HG03575 (cell line): ENCODE measurements around the gene ITGA3.

Experiments used
- ATAC-seq: cut with Tn5 transposase; IDR thresholded peaks from one replicate; pipeline ENCODE4 v1.9.1; 2021; ENCODE audit not compliant: unreplicated experiment, insufficient number of reproducible peaks, low FRiP score; ENCODE audit errors: extremely low read depth

ITGA3 gene

DNA sequence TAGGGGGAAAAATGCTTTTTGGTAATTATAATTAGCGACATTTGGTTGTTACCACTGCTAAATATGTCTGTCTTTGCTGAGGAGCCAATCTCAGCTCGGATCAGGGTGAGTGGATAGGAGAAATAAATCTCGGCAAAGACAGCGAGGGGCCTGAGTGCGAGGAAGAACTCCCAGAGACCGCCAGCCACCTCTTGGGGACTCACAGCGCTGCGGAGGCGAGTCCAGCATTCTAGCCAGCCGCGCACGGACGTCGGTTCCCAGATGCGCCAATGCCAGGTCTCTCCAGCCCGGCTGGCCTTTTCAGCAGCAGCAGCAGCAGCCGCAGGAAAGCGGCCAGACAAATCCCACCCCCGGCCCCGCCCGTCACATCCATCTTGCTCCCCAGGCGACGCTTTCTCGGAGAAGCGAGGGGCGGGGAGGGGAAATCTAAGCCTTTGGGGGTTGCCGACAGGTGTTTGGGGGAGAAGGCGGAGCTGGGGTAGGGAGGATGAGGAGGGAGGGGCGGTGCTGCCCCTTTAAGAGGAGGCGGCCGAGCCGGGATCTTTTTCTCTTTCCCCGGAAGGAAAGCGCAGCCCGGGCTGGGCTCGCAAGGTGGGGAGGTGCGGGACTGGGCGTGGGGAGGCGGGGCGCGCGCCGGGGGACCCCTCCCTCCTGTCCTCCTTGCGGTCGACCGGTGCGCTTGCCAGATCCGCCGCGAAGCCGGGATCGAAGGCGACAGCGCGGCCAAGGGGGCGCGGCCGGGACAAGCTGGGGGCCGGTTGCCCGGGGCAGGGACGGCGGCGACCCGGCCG is at the start of gene ITGA3:
Gene ITGA3 (plus strand): TSS at position 685 of the 791 bp plus-strand sequence. CDS start 330 bp downstream, outside the sequence.
- no peak for ATAC-seq

DNA sequence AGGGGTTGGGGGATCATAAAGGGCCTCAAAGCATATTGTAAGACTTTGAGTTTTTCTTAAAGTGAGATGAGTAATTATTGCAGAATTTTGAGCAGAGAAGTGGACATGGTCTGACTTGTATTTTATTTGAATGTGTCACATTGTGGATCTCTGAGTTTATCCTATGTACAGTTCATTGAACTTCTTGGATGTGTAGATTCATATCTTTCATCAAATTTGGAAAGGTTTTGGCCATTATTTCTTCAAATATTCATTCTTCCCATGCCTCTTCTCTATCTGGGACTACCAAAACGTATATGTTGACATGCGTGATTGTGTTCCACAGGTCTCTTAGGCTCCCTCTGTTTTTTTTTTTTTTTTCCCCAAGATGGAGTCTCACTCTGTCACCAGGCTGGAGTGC is 46.6 kb upstream of the ITGA3 start:
- no peak for ATAC-seq

DNA sequence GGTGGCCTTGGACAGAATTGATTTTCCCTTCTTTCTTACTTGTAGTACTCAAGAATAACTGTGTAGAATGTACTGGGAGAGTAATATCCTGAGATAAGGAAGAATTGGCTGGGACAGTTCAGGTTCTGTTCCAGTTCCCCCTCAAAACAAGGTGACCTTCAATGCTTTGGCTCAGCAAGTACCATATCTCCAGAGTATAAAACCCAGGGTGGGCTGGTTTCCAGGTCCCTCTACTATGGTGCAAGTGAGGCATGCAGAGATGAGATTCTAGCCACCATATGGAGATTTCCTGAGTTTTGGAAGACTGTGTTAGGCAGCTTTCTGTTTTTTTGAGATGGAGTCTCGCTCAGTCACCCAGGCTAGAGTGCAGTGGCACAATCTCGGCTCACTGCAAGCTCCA is 42.8 kb upstream of the ITGA3 start:
- ATAC-seq, result no peak

DNA sequence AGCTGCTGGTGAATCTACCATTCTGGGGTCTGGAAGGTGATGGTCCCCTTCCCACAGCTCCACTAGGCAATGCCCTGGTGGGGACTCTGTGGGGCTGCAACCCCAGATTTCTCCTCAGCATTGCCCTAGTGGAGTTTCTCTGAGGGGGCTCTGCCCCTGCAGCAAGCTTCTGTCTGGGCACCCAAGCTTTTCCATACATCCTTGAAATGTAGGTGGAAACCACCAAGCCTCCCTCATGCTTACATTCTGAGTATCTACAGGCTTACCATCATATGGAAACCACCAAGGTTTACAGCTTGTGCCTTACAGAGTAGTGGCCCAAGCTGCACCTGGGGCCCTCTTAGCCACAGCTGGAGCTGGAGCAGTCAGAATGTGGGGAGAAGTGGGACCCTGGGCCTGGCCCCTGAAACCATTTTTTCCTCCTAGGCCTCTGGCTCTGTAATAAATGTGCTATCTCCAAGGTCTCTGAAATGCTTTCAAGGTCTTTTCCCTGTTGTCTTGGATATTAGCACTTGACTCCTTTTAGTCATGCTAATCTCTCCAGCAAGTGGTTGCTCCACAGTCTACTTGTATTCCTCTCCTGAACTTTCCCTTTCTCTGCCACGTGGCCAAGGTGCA is 41.3 kb upstream of the ITGA3 start:
- no peak for ATAC-seq

DNA sequence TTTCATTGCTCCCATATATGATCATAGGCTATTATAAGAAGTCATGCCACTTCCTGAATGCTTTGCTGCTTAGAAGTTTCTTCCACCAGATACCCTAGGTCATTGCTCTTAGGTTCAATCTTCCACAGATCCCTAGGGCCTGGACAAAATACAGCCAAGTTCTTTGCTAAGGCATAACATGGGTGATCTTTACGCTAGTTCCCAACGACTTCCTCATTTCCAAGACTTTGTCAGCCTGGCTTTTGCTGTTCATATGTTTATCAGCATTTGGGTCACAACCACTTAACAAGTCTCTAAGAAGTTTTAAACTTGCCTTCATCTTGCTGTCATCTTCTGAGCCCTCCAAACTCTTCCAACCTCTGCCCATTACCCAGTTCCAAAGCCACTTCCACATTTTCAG is 40.8 kb upstream of the ITGA3 start:
- ATAC-seq, result no peak

DNA sequence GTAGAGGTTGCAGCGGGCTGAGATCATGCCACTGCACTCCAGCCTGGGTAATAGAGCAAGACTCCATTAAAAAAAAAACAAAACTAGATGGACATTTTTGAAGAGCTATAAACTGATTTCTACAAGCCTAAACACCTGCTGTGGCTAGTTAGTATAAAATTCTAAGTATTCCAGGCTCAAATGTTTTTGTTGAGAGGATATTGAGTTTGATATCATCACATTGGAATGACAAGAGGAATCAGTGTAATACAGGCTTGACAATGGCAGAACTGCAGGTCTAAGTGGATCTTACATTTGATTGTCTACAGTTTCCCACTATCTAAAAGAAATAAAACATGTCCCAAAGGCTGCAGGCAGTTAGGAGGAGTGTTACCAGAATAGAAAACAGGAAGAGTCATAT is 37.0 kb upstream of the ITGA3 start:
- no peak for ATAC-seq

DNA sequence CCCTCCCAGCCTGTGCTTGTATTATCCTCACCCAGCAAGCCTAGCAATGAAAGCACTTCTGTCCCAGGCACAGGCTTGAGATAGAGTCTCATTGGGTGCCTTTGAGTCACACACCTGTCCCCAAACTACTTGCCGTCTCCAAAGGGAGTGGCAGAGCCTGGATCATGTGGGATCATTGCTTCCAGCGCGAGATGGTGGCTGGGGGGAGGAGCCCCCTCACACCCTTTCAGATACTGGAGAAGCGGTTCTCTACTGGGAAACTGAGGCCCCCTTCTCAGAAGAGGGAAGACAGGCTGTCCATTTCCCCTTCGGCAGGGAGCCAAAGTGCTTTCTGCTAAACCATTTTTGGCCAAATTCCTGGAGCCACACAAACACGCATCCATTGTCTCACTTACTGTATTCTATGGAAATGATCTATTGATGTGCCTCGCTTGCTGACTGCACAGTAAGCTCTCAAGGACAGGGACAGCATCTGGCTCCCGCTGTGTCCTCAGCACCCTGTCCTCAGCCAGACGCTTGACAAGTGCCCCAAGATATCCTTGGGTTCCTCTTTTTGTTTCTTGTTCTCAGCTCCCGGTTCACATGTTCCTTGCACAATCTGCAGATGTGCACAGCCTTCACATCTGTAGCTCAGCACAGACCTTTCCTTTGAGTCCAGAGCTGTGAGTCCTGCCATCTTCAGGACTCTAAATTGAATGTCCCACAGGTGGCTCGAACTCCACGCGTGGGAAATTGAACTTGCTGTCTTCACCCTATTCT is 34.9 kb upstream of the ITGA3 start:
- no peak for ATAC-seq

DNA sequence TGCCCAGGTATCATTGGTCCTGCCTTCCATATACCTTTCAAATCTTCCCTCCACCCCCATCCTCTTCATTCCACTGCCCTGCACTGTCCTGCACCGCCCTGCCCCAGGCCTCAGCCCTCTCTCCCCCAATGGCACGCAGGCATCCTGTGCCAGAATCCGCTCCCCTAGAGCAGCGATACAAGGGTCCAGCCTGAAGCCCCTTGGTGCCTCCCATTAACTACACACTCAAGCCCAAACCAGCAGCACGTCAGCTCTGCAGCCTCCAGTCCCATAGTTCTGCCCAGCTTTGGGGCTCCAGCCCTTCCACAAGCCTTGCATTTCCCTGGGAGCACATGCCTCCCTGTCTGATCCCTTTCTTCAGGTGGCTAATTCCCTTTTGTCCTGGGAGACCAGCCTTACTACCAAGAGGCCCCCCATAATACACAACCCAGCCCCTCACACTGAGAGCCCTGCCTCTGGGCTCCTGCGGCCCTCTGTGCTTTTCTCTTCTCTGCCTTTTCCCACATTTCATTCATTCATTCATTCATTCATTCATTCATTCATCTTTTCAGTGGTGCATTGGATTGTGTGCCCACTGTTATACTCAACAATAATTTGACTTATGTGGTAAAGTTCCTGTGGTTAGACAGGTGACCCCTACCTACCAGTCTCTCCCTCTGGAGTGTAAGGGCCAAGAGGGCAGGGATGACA is 34.1 kb upstream of the ITGA3 start:
- ATAC-seq, result no peak

DNA sequence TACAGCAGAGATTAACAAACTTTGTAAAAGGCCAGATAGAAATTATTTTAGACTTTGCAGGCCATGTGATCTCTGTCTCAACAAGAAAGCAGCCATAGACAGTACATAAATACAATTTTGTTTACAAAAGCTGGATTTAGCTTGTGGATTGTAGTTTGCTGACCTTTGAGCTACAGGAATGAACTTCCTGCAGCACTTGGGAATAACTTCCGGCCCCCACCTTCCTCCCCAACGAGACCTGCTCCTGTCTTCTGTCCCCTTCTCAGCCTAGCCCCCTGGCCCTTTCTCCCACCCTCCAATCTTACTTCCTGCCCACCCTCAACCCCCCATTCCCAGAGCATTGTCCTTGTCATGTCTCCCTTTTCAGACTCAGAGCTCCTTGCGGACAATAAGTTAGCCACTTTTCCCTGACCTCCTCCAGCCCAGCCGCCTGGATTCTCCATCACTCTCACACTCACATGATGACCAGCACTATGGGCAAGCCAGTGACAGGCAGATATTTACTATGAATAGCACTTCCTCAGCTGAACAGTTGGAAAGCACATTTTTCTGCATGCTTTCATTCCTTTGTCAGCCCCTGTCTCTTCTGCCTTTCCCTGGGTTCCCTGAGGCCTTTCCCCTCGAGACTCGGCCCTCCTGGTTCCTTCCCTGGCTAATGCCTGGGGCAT is 33.3 kb upstream of the ITGA3 start:
- no peak for ATAC-seq

DNA sequence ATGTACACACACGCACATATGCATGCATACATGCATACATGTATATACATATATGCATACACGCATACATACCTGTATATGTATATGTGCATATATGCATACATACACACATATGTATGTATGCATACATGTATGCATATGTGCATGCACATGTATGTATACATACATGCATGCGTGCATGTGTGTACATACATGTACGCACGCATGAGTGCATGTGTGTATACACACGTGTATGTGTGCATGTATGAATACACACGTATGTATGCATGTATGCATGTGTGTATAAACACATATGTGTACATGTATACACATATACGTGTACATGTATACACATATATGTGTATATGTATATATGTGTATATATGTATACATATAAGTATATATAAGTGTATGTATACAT is 32.4 kb upstream of the ITGA3 start:
- no peak for ATAC-seq

DNA sequence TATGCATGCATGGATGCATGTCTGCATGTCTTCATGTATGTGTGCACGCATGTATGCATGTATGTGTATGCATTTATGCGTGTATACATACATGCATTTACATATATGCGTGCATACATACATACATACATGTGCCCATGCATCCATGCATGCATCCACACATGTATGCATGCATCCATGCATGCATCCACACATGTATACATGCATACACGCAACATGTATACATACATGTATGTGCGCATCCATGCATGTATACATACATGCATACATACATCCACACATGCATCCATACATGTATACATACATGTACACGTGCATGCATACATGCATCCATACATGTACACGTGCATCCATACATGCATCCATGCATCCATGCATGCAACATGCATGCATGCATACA is 31.1 kb upstream of the ITGA3 start:
- no peak for ATAC-seq

DNA sequence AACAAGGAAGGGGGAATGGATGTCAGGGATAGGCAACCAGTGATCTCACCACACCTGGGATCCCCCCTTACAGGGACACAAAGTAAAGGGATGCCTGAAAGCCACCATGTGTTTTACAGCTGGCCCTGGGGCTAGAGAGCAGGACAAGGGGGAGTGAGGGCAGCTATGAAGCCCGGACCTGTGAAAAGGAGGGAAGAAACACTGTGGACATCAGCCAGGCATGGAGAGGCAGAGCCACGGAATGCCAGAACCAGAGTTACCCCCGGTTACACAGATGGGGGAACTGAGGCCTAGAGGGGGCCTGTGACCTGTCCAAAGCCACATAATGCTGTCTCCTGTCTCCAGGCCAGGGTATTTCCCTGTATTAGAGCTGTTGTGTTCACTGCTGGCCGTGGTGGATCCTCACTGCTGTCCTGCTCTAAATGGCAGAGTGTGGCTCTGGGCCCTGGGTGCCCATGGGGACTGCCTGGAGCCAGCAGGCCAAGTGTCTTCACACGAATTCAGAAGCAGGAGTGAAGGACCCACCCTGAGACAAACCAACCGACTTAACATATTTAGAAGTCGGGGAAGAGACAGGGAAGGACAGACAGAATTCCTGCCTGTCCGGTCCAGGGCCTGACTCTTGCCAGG is 29.7 kb upstream of the ITGA3 start:
- no peak for ATAC-seq

DNA sequence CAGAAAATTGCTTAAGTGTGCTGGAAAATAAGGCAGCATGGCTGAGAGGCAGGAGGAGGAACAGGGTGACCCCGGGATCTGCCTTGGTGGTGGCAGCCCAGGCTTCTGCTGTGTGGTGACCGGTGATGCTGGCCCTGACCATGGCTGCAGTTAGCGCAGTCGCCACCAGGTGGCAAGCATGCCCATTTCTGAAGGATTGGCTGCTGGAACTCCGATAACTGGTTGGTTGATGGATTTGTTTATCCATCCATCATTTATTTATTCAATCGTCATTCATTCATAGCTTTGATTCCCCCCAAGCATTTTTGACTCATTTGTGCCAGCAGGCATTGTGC is 29.1 kb upstream of the ITGA3 start:
- ATAC-seq, result no peak

DNA sequence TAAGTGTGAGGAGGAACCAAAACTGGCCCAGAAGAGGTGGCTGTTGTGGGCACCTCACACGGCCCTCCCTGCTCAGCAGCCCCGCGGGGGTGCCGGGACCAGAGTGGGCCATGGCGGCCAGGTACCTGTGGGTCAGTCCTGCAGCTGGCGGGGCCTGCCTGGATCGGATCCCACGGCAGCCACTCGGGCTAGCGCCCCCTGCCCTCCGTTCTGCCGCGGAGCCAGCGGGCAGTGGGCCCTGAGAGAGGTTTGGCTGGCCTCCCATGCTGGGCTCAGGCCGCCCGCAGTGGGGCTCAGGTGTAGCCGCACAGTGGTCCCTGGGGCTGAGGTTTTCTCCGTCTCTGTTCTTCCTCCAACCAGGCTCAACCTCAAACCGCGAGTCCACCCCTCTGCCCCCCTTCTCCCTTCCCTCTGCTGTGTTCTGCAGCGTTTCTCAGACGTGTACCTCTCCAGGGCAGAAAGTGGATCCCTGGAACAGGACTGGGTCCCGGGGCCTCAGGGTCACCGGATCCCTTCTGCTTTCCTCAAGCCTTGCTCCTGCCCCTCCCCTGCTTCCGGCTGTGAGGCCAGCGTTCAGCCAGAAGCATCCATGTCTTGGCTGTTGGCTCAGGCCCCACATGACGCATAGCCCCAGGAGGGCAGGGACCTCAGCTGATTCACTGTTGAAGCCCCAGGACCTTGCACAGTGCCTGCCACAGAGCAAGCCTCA is 28.6 kb upstream of the ITGA3 start:
- no peak for ATAC-seq

DNA sequence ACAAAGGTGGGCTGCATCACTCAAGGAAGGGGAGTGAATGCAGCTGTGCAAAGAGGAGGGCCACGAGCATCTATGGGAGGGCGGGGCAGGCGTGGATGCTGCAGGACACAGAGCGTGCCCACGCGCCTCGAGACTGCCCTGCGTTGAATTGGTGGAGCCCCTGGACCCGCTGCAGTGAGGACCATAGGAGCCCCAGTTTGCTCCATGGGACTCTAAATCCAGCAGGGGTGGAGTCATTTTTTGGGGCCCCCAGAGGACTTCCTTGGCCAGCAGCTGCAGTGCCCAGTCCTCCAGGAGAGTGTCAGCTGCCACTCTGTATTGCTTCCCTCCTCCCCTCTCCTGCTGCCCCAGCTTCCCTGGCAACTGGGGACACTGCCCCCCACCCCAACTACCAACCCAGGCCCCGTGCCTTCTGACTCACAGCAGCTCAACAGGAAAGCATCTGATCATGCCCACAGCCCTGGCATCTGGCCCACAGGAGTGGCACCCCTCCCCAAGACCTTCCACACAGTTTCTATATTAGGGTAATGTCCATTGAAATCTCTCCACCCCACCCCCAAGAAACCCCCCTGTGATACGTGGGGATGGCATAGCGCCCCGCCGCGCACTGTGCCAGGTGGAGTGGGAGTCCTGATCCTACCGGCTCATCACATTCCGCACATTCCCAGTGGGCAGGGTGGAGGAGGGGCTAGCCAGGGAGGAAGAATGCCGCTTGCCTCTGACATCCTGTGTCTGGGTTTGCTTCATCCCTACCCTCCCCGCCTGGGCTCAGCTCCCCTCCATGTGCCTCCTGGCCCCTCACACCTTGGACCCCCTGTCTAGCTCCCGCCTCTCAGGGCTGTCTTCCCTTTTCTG is 27.8 kb upstream of the ITGA3 start:
- no peak for ATAC-seq

DNA sequence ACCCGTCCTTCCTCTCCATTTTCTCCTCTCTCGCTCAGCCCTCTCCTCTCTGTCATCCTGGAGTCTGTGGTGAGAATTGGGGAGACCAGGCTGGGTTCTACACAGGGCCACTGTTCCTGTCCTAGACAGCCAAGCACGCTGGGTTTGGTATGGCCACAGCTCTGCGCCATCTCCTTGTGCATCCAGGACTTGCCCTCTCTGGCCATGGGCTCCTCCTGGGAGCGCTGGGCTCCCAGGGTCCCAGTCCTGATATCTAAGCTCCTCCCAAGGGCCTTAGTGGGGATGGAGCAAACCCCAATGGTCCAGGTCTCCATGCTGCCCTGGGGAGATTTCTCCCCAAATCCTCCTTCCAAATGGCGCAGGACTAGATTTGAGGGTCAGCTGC is 27.2 kb upstream of the ITGA3 start:
- no peak for ATAC-seq

DNA sequence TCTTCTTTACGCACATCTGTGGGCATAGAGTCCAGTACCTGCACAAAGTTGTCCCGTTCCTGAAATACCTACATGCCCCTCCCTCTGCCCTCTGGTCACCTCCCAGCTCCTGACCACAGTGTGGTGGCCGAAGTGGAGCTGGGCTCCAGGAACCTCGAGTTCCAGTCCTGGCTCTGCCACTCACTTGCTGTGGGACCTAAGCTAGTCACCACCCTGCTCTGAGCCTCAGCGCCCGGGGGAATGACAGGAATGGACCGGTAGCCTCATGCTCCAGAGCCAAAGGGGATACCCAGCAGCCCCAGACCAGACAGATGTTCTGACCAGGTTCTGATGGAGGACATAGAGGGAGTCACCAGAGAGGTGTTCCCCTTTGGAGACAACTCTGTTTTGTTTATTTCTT is 26.7 kb upstream of the ITGA3 start:
- no peak for ATAC-seq
